Hepatocyte (in vitro differentiated cells): ENCODE data around the gene RUNDC1. TPM values are rescaled to one million over a fixed set of nuclear protein-coding genes. Genes with fewer than 3 reads are reported as not detected.

Experiments used
- DNase-seq: peaks from one replicate; pipeline ENCODE4 v3.0.0-alpha.2; 2016; ENCODE audit warnings: low spot score
- H2AFZ ChIP-seq: fragments of 200-600 bp; sonication (generic); 2 replicates; pipeline ENCODE4 v1.6.0; 2016; ENCODE audit warnings: antibody characterized with exemption, mild to moderate bottlenecking
- H3K27ac ChIP-seq: fragments of 200-600 bp; sonication (generic); 2 replicates; pipeline ENCODE4 v1.5.1; 2016; ENCODE audit warnings: mild to moderate bottlenecking
- H3K27me3 ChIP-seq: fragments of 200-600 bp; sonication (generic); 2 replicates; pipeline ENCODE4 v1.6.1; 2016
- H3K36me3 ChIP-seq: fragments of 200-600 bp; sonication (generic); replicated peaks from 2 replicates; pipeline ENCODE4 v1.5.1; 2016; ENCODE audit warnings: low read depth; ENCODE audit not compliant: insufficient read depth
- H3K4me1 ChIP-seq: fragments of 200-600 bp; sonication (generic); 2 replicates; pipeline ENCODE4 v1.5.1; 2016; ENCODE audit warnings: mild to moderate bottlenecking, moderate library complexity; ENCODE audit not compliant: insufficient read depth
- H3K4me2 ChIP-seq: fragments of 200-600 bp; sonication (generic); 2 replicates; pipeline ENCODE4 v1.6.0; 2016
- H3K4me3 ChIP-seq: fragments of 200-600 bp; sonication (generic); 2 replicates; pipeline ENCODE4 v1.5.1; 2016; ENCODE audit warnings: mild to moderate bottlenecking
- H3K79me2 ChIP-seq: fragments of 200-600 bp; sonication (generic); 2 replicates; pipeline ENCODE4 v1.6.0; 2017; ENCODE audit warnings: mild to moderate bottlenecking
- H3K9me2 ChIP-seq: fragments of 200-600 bp; sonication (generic); replicated peaks from 2 replicates; pipeline ENCODE4 v1.6.0; 2017; ENCODE audit warnings: mild to moderate bottlenecking; ENCODE audit not compliant: insufficient read depth
- H3K9me3 ChIP-seq: fragments of 200-600 bp; sonication (generic); 2 replicates; pipeline ENCODE4 v1.5.1; 2016; ENCODE audit warnings: low read depth, mild to moderate bottlenecking
- H4K20me1 ChIP-seq: fragments of 200-600 bp; sonication (generic); 2 replicates; pipeline ENCODE4 v1.6.0; 2016; ENCODE audit warnings: mild to moderate bottlenecking; ENCODE audit not compliant: insufficient read depth, poor library complexity, severe bottlenecking
- EZH2 ChIP-seq: fragments of 200-600 bp; sonication (generic); IDR thresholded peaks from 2 replicates; pipeline ENCODE4 v1.6.1; 2016; ENCODE audit warnings: antibody characterized with exemption, mild to moderate bottlenecking, borderline replicate concordance
- EZH2phosphoT487 ChIP-seq: fragments of 200-600 bp; sonication (generic); IDR thresholded peaks from one replicate; pipeline ENCODE4 v1.6.1; 2018; ENCODE audit warnings: antibody characterized with exemption, mild to moderate bottlenecking, low read depth, moderate library complexity; ENCODE audit not compliant: unreplicated experiment, severe bottlenecking
- WGBS: methylation state at CpG from one replicate; pipeline ENCODE4 v1.1.6; 2016; ENCODE audit warnings: low lambda C conversion rate; ENCODE audit errors: missing lambda C conversion rate; 5-methylcytosine and 5-hydroxymethylcytosine counted together
- polyA plus RNA-seq: library from polyadenylated mRNA; unstranded; fragments of >200 nt; fragmentation: Nextera tagmentation; extraction: Ambion mirVana; gene quantifications from 2 replicates; pipeline ENCODE4 v1.2.1, GENCODE V29; 2016
- total RNA-seq: library from RNA; depleted of rRNA; stranded (reverse); fragments of >200 nt; gene quantifications from 2 replicates; pipeline ENCODE4 v1.2.3, GENCODE V29; 2014
- TF ChIP-seq, protein P1 (sequence below): fragments of 200-600 bp; sonication (generic); IDR thresholded peaks from 2 replicates; pipeline ENCODE4 v1.5.1; 2016; ENCODE audit warnings: antibody characterized with exemption, mild to moderate bottlenecking; ENCODE audit not compliant: poor library complexity

Gene RUNDC1
- total and polyA plus RNA-seq, 2 experiments from 2014 or later = 11.4 to 20.3 TPM

DNA sequence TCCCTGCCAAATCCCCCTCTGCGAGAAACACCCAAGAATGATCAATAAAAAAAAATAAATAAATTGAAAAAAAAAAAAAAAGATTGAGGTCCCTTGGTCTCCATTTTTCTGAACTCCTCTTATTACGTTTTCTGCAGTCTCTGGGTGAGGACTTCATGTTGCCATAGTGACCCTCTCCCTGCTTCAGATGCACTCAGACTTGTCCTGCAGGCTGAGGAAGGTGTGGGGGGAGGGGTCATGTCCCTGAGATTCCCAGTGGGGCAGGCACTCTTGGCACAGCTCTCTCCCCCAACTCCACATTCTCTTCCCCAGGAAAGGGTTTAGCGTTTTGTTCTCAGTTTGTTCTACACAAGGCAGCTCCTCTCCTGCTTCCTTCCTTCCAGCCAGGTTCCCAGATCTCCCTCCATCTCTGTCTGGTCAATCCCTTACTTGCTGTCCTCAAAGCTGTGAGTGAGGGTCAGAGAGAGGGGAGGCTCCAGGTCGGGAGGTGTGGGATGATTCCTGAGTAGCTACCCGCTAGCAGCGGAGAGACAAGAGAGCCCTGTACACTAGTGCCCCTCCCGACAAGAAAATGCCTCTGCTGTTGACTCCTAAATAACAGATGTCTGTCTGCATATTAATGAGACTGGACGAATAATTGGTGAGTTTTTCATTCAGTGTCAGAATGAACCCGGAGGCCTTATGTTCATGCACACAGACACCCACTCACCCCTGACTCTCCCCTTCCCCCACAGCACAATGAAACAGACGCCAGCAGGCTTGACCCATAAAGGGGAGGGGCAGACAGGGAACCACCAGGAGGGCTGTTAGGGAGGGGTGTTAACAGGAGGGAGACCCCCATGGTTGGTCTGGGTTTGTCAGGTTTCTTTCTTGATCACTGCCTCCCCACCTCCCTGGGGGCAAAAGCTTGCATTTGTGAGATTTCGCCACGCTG is 53.9 kb downstream of the RUNDC1 start:
- Histone ChIP-seq H3K4me2 (no peak overlapping the region), H3K79me2 (no peaks in the 10 kb centered on the region), H3K9me2 (no peaks in the 10 kb centered on the region), H2AFZ (no peak overlapping the region), H3K4me3 (no peak overlapping the region), H4K20me1 (no peaks in the 10 kb centered on the region), H3K36me3 (no peaks in the 10 kb centered on the region), H3K27ac (no peak overlapping the region), H3K4me1 (no peaks in the 10 kb centered on the region), H3K9me3 (no peaks in the 10 kb centered on the region), H3K27me3 (no peaks in the 10 kb centered on the region)
- no peak for DNase-seq
- WGBS = 45% methylated on average over 12 of the region's 12 CpGs
- no peak for TF ChIP-seq EZH2phosphoT487
- TF ChIP-seq, protein P1, sequence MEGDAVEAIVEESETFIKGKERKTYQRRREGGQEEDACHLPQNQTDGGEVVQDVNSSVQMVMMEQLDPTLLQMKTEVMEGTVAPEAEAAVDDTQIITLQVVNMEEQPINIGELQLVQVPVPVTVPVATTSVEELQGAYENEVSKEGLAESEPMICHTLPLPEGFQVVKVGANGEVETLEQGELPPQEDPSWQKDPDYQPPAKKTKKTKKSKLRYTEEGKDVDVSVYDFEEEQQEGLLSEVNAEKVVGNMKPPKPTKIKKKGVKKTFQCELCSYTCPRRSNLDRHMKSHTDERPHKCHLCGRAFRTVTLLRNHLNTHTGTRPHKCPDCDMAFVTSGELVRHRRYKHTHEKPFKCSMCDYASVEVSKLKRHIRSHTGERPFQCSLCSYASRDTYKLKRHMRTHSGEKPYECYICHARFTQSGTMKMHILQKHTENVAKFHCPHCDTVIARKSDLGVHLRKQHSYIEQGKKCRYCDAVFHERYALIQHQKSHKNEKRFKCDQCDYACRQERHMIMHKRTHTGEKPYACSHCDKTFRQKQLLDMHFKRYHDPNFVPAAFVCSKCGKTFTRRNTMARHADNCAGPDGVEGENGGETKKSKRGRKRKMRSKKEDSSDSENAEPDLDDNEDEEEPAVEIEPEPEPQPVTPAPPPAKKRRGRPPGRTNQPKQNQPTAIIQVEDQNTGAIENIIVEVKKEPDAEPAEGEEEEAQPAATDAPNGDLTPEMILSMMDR = no peak
- TF ChIP-seq EZH2 = no peak

DNA sequence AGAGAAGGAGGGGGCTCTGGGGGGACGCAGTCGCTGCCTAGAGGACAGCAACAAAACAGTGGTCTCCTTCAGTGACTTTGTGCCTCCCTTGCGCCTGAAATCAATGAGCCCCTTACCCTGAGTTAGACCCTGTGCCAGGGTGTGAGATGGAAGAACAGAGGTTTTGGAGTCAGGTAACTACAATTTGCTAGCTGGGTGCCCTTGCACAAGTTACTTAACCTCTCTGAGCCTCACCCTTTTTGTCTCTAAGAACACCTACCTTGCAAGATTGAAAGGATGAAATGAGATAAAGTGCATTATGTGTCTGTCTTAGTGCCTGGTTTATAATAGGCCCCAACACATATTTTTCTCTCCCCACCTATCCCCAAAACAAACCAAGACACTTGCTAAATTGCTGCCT is 54.5 kb downstream of the RUNDC1 start:
- Histone ChIP-seq H3K36me3 (no peaks in the 10 kb centered on the region), H3K4me3 (no peak overlapping the region), H3K4me2 (no peak overlapping the region), H3K9me2 (no peaks in the 10 kb centered on the region), H3K27ac (no peak overlapping the region), H2AFZ (no peak overlapping the region), H3K4me1 (no peaks in the 10 kb centered on the region), H3K9me3 (no peaks in the 10 kb centered on the region), H3K79me2 (no peaks in the 10 kb centered on the region), H3K27me3 (no peaks in the 10 kb centered on the region), H4K20me1 (no peaks in the 10 kb centered on the region)
- 78% methylated on average over 3 of the region's 3 CpGs for WGBS
- DNase-seq = no peak
- TF ChIP-seq, protein P1 = no peak
- no peak for TF ChIP-seq EZH2phosphoT487
- TF ChIP-seq EZH2 = no peak

DNA sequence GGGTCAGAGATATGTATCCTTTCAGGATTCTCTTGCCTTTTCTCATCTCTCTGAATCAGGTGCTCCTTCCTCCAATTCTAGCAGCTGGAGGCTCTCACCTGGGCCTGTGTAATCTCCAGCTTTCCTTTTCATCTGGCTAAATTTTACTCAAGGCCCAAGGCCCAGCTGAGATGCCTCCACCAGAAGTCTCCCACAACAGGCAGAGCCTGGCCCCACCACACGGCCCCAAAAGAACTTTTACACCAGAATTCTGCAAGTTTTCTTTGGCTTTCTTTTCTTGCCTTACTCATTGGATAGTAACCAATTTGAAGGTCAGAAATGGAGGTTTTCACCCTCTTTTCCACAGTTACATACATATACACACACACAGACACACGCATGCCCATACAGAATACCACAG is 59.3 kb downstream of the RUNDC1 start:
- DNase-seq = no peak
- Histone ChIP-seq H3K27me3 (no peaks in the 10 kb centered on the region), H4K20me1 (no peaks in the 10 kb centered on the region), H2AFZ (no peak overlapping the region), H3K9me3 (no peaks in the 10 kb centered on the region), H3K4me2 (no peak overlapping the region), H3K27ac (no peak overlapping the region), H3K36me3 (no peaks in the 10 kb centered on the region), H3K9me2 (no peaks in the 10 kb centered on the region), H3K4me3 (no peak overlapping the region), H3K79me2 (no peaks in the 10 kb centered on the region), H3K4me1 (no peaks in the 10 kb centered on the region)
- no peak for TF ChIP-seq EZH2
- no peak for TF ChIP-seq EZH2phosphoT487
- TF ChIP-seq, protein P1 = no peak
- 95% methylated on average over 2 of the region's 2 CpGs for WGBS
